Gastroesophageal sphincter (tissue), 4 donors: Measurements from ENCODE around the gene TDRKH. TPM values are rescaled to one million over a fixed set of nuclear protein-coding genes. Genes with fewer than 3 reads are reported as not detected.

ENCODE experiments used
- ATAC-seq: fragments of 150-250 bp; one replicate; pipeline ENCODE4 v1.9.1; 2016; ENCODE audit warnings: mild to moderate bottlenecking, moderate library complexity
- H3K27ac ChIP-seq, 4 donors: fragments of 200-600 bp; sonication (generic) in 3 of 4; 1 replicate in 3 of 4; 2 replicates in 1 of 4; pipeline ENCODE4 v1.5.1; 2016 to 2019
- H3K27me3 ChIP-seq: fragments of 200-600 bp; sonication (generic); one replicate; pipeline ENCODE4 v1.5.1; 2019
- H3K36me3 ChIP-seq, 2 donors: fragments of 200-600 bp; sonication (generic); one replicate each; pipeline ENCODE4 v1.5.1; 2019; ENCODE audit warnings: control low read depth in 1 of 2
- H3K4me1 ChIP-seq, 3 donors: fragments of 200-600 bp; sonication (generic); 1 replicate in 2 of 3; 2 replicates in 1 of 3; pipeline ENCODE4 v1.5.1; 2016 to 2019; ENCODE audit warnings: control low read depth in 2 of 3
- H3K4me3 ChIP-seq, 2 donors: fragments of 200-600 bp; sonication (generic); one replicate each; pipeline ENCODE4 v1.5.1; 2019; ENCODE audit warnings: mild to moderate bottlenecking in 1 of 2, moderate library complexity in 1 of 2
- H3K9me3 ChIP-seq, 3 donors: fragments of 200-600 bp; sonication (generic); one replicate each; pipeline ENCODE4 v1.5.1; 2017 to 2019; ENCODE audit warnings: control low read depth in 2 of 3
- CTCF ChIP-seq, 4 experiments: fragments of 200-600 bp in 2 of 4; fragments of 450-650 bp in 2 of 4; sonication (generic) in 1 of 4; IDR thresholded peaks; one replicate each; pipeline ENCODE4 v1.5.1; 2017 to 2019; ENCODE audit warnings: antibody characterized with exemption in 4 of 4, mild to moderate bottlenecking in 2 of 4, moderate library complexity in 2 of 4
- EP300 ChIP-seq: sonication (generic); formaldehyde crosslinking; IDR thresholded peaks from one replicate; pipeline ENCODE4 v1.6.1; 2017; ENCODE audit warnings: antibody characterized with exemption, mild to moderate bottlenecking
- POLR2A ChIP-seq, 2 donors: fragments of 450-650 bp; IDR thresholded peaks; one replicate each; pipeline ENCODE4 v1.6.1; 2017; ENCODE audit warnings: antibody characterized with exemption in 2 of 2, mild to moderate bottlenecking in 2 of 2, moderate library complexity in 1 of 2
- POLR2AphosphoS5 ChIP-seq: sonication (generic); formaldehyde crosslinking; IDR thresholded peaks from one replicate; pipeline ENCODE4 v1.6.1; 2017; ENCODE audit warnings: antibody characterized with exemption
- WGBS, 2 donors: methylation state at CpG; one replicate each; pipeline ENCODE4 v1.1.5; 2018; ENCODE audit warnings: low coverage in 1 of 2; 5-methylcytosine and 5-hydroxymethylcytosine counted together
- total RNA-seq, 4 donors: library from RNA; depleted of rRNA; stranded (reverse); fragments of >200 nt; gene quantifications; one replicate each; pipeline ENCODE4 v1.1.0, GENCODE V29; 2016

The TDRKH gene
- total RNA-seq, 4 donors from 2014 or later, result 4.4 to 10.6 (median 7.9) TPM

DNA sequence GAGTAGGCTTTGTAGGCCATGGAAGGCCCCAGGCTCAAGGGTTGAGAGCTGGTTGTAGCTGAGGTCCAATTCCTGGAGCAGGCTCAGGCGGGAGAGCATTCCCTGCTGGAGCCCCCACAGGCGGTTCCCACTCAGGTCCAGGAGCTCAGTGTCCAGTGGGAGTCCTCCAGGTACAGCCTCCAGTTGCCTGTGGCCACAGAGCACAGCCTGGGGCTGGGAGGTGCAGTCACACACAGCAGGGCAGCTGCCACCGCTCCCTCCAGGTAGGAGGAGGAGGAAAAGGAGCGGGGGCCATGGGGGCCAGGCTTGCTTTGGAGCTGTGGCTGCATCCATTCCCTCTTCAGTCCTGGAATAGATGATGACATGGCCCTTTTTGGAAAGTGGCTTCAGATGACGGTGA is 12.1 kb upstream of the TDRKH start:
- ATAC-seq, result no peak
- Histone ChIP-seq H3K9me3 (no peaks in the 10 kb centered on the region), H3K27me3 (peaks cover 59% of the 10 kb centered on the region), H3K36me3 (no peaks in the 10 kb centered on the region), H3K27ac (no peak overlapping the region), H3K4me1 (no peaks in the 10 kb centered on the region), H3K4me3 (no peak overlapping the region)
- no CpG with 5 or more reads among the region's 5 CpGs for WGBS, 2 donors
- TF ChIP-seq EP300, result no peak
- no peak for TF ChIP-seq CTCF (IDR thresholded peaks at IDR 0.05)
- TF ChIP-seq POLR2A (IDR thresholded peaks at IDR 0.05), result no peak
- TF ChIP-seq POLR2AphosphoS5, result no peak

DNA sequence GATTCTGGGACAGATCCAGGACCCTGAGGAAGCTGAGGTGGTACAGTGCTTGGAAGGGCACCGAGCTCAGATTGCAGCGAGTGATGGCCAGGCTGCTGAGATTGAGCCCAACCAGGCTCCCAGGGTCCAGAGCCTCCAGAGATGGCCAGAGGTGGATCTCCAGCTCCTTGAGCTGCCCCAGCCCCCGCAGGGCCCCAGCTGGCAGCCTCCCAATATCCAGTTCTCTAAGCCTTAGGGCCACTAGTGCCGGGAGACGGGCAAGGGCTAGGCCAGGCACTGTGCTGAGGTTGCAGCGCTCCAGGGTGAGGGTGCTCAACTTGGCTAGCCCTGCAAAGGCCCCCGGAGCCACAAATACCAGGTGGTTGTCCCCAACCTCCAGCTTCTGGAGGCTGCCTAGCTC is 11.5 kb upstream of the TDRKH start:
- no peaks in the 10 kb centered on the region for H3K9me3 ChIP-seq
- no peak overlapping the region for H3K27ac ChIP-seq
- WGBS, 2 donors, result no CpG with 5 or more reads among the region's 7 CpGs
- H3K4me1 ChIP-seq, result no peaks in the 10 kb centered on the region
- no peak overlapping the region for H3K4me3 ChIP-seq
- H3K27me3 ChIP-seq, result peaks cover 58% of the 10 kb centered on the region
- no peaks in the 10 kb centered on the region for H3K36me3 ChIP-seq
- no peak for ATAC-seq
- no peak for TF ChIP-seq EP300
- TF ChIP-seq POLR2A (IDR thresholded peaks at IDR 0.05), result no peak
- no peak for TF ChIP-seq CTCF (IDR thresholded peaks at IDR 0.05)
- no peak for TF ChIP-seq POLR2AphosphoS5

DNA sequence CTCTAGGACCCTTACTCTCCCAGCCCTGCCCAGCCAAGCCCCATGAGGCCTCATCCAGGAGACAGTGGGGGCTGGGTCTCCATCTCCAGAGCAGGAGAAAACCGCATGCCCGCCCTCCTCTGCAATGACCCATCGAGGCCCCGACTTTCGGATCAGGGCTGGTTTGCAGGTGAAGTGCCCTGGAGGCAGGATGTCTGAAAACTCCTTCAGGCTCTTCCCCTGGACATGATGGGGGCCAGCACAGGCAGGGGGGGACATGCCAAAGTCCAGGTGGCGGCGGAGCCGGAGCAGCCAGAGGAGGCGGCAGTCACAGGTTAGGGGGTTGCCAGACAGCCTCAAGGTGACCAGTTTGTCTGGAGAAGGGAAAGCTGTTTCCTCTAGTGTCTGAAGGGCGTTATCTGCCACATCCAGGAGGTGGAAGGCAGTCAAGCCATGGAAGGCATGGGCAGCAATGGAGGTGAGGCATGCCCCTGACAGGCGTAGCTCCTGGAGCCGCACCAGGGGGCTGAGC is 11.1 kb upstream of the TDRKH start:
- WGBS, 2 donors, result 80% methylated on average over 2 of the region's 12 CpGs; no CpG with 5 or more reads in 1 of the 2 donors

GRCh38 chr1:151800830-151801229 is 10.5 kb upstream of the TDRKH start:
- no peak for TF ChIP-seq CTCF (IDR thresholded peaks at IDR 0.05)
- TF ChIP-seq POLR2AphosphoS5, result no peak
- TF ChIP-seq POLR2A (IDR thresholded peaks at IDR 0.05), result no peak
- no peak for TF ChIP-seq EP300
- 75% methylated on average over 4 of the region's 8 CpGs; no CpG with 5 or more reads in 1 of the 2 donors for WGBS, 2 donors
- Histone ChIP-seq H3K9me3 (no peaks in the 10 kb centered on the region), H3K27me3 (peaks cover 50% of the 10 kb centered on the region), H3K36me3 (no peaks in the 10 kb centered on the region), H3K4me3 (no peak overlapping the region), H3K27ac (no peak overlapping the region), H3K4me1 (no peaks in the 10 kb centered on the region)
- ATAC-seq, result no peak

More for the DNA sequence above, 11.1 kb upstream of the TDRKH start:
- no peak for TF ChIP-seq EP300
- TF ChIP-seq POLR2AphosphoS5, result no peak
- no peak for TF ChIP-seq POLR2A (IDR thresholded peaks at IDR 0.05)
- no peak for TF ChIP-seq CTCF (IDR thresholded peaks at IDR 0.05)
- Histone ChIP-seq H3K4me3 (no peak overlapping the region), H3K27ac (no peak overlapping the region), H3K9me3 (no peaks in the 10 kb centered on the region), H3K4me1 (no peaks in the 10 kb centered on the region), H3K36me3 (no peaks in the 10 kb centered on the region), H3K27me3 (peaks cover 54% of the 10 kb centered on the region)
- ATAC-seq, result no peak

GRCh38 chr1:151799179-151800022 is 9.1 kb upstream of the TDRKH start:
- H3K27ac ChIP-seq, result no peak overlapping the region
- 28 to 55% methylated on average over 2 to 8 of the region's 9 CpGs for WGBS, 2 donors
- no peaks in the 10 kb centered on the region for H3K36me3 ChIP-seq
- TF ChIP-seq EP300 (no peak), POLR2A (IDR thresholded peaks at IDR 0.05) (no peak), POLR2AphosphoS5 (no peak), CTCF (IDR thresholded peaks at IDR 0.05) (no peak)
- H3K4me3 ChIP-seq, result no peak overlapping the region
- no peaks in the 10 kb centered on the region for H3K9me3 ChIP-seq
- H3K27me3 ChIP-seq, result peaks cover 48% of the 10 kb centered on the region
- no peaks in the 10 kb centered on the region for H3K4me1 ChIP-seq
- ATAC-seq, result no peak
